H1 (cell line): Measurements from ENCODE around the gene MX1.

ENCODE experiments used
- KDM5A ChIP-seq: fragments of 200-600 bp; IDR thresholded peaks from 2 replicates; pipeline ENCODE4 v1.7.1; 2012; ENCODE audit warnings: mild to moderate bottlenecking, low read length, inconsistent platforms, mixed read lengths
- SIN3A ChIP-seq, 2 experiments: IDR thresholded peaks in 1 of 2; conservative IDR thresholded peaks in 1 of 2; 2 replicates each; pipeline ENCODE4 v1.6.1; 2011 to 2012; ENCODE audit warnings: low read length in 2 of 2, improper control_type of control experiment in 1 of 2, low read depth in 1 of 2, mild to moderate bottlenecking in 1 of 2
- TAF1 ChIP-seq: IDR thresholded peaks from 2 replicates; pipeline ENCODE4 v1.6.1; 2011; ENCODE audit warnings: mild to moderate bottlenecking, low read depth, low read length
- TF ChIP-seq, protein P1 (sequence below), 3 experiments: IDR thresholded peaks; 1 replicate in 2 of 3; 2 replicates in 1 of 3; pipeline versions ENCODE4 v1.5.1 to v1.6.1; 2011; ENCODE audit warnings: low read length in 3 of 3, mild to moderate bottlenecking in 3 of 3, inconsistent platforms in 2 of 3, low read depth in 1 of 3, moderate library complexity in 1 of 3; ENCODE audit not compliant: insufficient read depth in 1 of 3; ENCODE audit errors: control extremely low read depth in 1 of 3

DNA sequence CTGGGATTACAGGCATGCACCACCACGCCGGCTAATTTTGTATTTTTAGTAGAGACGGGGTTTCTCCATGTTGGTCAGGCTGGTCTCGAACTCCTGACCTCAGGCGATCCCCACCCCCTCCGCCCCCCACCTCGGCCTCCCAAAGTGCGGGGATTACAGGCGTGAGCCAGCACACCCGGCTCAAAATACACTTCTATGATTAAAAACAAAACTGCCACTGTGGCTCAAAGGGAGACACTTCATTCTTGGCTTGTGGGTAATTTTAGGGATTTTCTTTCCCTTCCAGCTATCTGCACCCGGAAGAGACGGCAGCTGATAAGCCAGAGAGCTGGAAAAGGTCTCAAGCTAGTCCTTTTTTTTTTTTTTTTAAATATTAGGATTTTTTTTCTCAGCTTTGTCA lies 57.4 kb downstream of the MX1 start:
- no peak for TF ChIP-seq SIN3A (conservative IDR thresholded peaks at IDR 0.05 in 1 of 2, IDR thresholded peaks at IDR 0.05 in 1 of 2; ENCODE audit: low read depth in 1 of 2, low read length in 2 of 2)
- no peak for TF ChIP-seq TAF1
- TF ChIP-seq KDM5A = no peak
- TF ChIP-seq, protein P1, sequence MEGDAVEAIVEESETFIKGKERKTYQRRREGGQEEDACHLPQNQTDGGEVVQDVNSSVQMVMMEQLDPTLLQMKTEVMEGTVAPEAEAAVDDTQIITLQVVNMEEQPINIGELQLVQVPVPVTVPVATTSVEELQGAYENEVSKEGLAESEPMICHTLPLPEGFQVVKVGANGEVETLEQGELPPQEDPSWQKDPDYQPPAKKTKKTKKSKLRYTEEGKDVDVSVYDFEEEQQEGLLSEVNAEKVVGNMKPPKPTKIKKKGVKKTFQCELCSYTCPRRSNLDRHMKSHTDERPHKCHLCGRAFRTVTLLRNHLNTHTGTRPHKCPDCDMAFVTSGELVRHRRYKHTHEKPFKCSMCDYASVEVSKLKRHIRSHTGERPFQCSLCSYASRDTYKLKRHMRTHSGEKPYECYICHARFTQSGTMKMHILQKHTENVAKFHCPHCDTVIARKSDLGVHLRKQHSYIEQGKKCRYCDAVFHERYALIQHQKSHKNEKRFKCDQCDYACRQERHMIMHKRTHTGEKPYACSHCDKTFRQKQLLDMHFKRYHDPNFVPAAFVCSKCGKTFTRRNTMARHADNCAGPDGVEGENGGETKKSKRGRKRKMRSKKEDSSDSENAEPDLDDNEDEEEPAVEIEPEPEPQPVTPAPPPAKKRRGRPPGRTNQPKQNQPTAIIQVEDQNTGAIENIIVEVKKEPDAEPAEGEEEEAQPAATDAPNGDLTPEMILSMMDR (IDR thresholded peaks at IDR 0.05; ENCODE audit: control extremely low read depth in 1 of 3, insufficient read depth in 1 of 3, low read depth in 1 of 3, low read length in 3 of 3) = no peak
